Stimulated activated memory B cell treated with anti-CD40 and anti-IgM and Interleukin-4, amounts not matched to agents 10 μg/mL and 1 μg/mL and 100 μg/mL, for 72 hours (primary cell): ENCODE data around the gene SLC4A2.
"Not testable (repeated sequence)": the region's sequence is repeated elsewhere in the genome, so short reads cannot be mapped to it uniquely, and the experiment has no call there.

Experiments
- ATAC-seq: fragments of 150-1000 bp; cut with Tn5 transposase; 2 replicates; pipeline ENCODE4 v1.10.0; 2021
- H3K27ac Mint-ChIP-seq: one replicate; pipeline ENCODE4 v1.8.0; 2022; ENCODE audit warnings: mild to moderate bottlenecking, mixed read lengths
- H3K27me3 Mint-ChIP-seq: one replicate; pipeline ENCODE4 v1.8.0; 2022; ENCODE audit warnings: mixed read lengths
- H3K36me3 Mint-ChIP-seq: one replicate; pipeline ENCODE4 v1.8.0; 2022; ENCODE audit warnings: mixed read lengths
- H3K4me1 Mint-ChIP-seq: one replicate; pipeline ENCODE4 v1.8.0; 2022; ENCODE audit warnings: mixed read lengths
- H3K4me3 Mint-ChIP-seq: one replicate; pipeline ENCODE4 v1.8.0; 2022; ENCODE audit warnings: mild to moderate bottlenecking, moderate library complexity, mixed read lengths
- H3K9me3 Mint-ChIP-seq: one replicate; pipeline ENCODE4 v1.8.0; 2022; ENCODE audit warnings: mixed read lengths

SLC4A2 gene

GRCh38 chr7:151059367-151060112 is at the start of gene SLC4A2:
TSS of gene SLC4A2 (plus strand) at chr7:151059589. CDS start at chr7:151061988, 2,399 bp downstream.
- Mint-ChIP-seq H3K4me3 (peak within 1 kb of the TSS; percentile 88), H3K27ac (peak within 1 kb of the TSS; percentile 86), H3K9me3 (no peaks in the 10 kb centered on the region), H3K27me3 (no peaks in the 10 kb centered on the region), H3K4me1 (peaks cover 46% of the 10 kb centered on the region), H3K36me3 (peaks cover 19% of the 10 kb centered on the region)
- peak; percentile 62 for ATAC-seq

GRCh38 chr7:151010037-151010306 is 49.4 kb upstream of the SLC4A2 start:
- H3K4me1 Mint-ChIP-seq, result peaks cover 44% of the 10 kb centered on the region

GRCh38 chr7:151010307-151011096 is 48.9 kb upstream of the SLC4A2 start:
- Mint-ChIP-seq H3K27me3 (no peaks in the 10 kb centered on the region), H3K9me3 (no peaks in the 10 kb centered on the region), H3K36me3 (no peaks in the 10 kb centered on the region), H3K4me1 (peaks cover 49% of the 10 kb centered on the region), H3K27ac (no peak overlapping the region), H3K4me3 (no peak overlapping the region)
- ATAC-seq, result no peak

More at GRCh38 chr7:151010037-151010306, 49.4 kb upstream of the SLC4A2 start:
- no peak overlapping the region for H3K27ac Mint-ChIP-seq
- H3K27me3 Mint-ChIP-seq, result no peaks in the 10 kb centered on the region
- H3K36me3 Mint-ChIP-seq, result no peaks in the 10 kb centered on the region
- no peaks in the 10 kb centered on the region for H3K9me3 Mint-ChIP-seq
- H3K4me3 Mint-ChIP-seq, result no peak overlapping the region
- ATAC-seq, result no peak

GRCh38 chr7:151011097-151011409 is 48.3 kb upstream of the SLC4A2 start:
- no peak for ATAC-seq
- Mint-ChIP-seq H3K36me3 (no peaks in the 10 kb centered on the region), H3K9me3 (no peaks in the 10 kb centered on the region), H3K27me3 (no peaks in the 10 kb centered on the region), H3K4me1 (peaks cover 52% of the 10 kb centered on the region), H3K4me3 (no peak overlapping the region), H3K27ac (no peak overlapping the region)

GRCh38 chr7:151011616-151012015 is 47.8 kb upstream of the SLC4A2 start:
- H3K4me3 Mint-ChIP-seq, result not testable (repeated sequence)
- peaks cover 52% of the 10 kb centered on the region for H3K4me1 Mint-ChIP-seq

GRCh38 chr7:151012031-151012692 is 47.2 kb upstream of the SLC4A2 start:
- H3K9me3 Mint-ChIP-seq, result no peaks in the 10 kb centered on the region
- ATAC-seq, result no peak
- H3K4me1 Mint-ChIP-seq, result peaks cover 52% of the 10 kb centered on the region
- no peak overlapping the region for H3K27ac Mint-ChIP-seq
- H3K27me3 Mint-ChIP-seq, result no peaks in the 10 kb centered on the region
- no peak overlapping the region for H3K4me3 Mint-ChIP-seq
- no peaks in the 10 kb centered on the region for H3K36me3 Mint-ChIP-seq

More at GRCh38 chr7:151011616-151012015, 47.8 kb upstream of the SLC4A2 start:
- H3K9me3 Mint-ChIP-seq, ATAC-seq, H3K36me3 Mint-ChIP-seq, H3K27me3 Mint-ChIP-seq, H3K27ac Mint-ChIP-seq: not testable (repeated sequence)

- peak overlapping the region; percentile 25 for H3K4me3 Mint-ChIP-seq
- H3K36me3 Mint-ChIP-seq, result no peaks in the 10 kb centered on the region
- H3K27me3 Mint-ChIP-seq, result no peaks in the 10 kb centered on the region
- peaks cover 53% of the 10 kb centered on the region for H3K4me1 Mint-ChIP-seq
- no peak overlapping the region for H3K27ac Mint-ChIP-seq
- H3K9me3 Mint-ChIP-seq, result no peaks in the 10 kb centered on the region
- ATAC-seq, result no peak
Observed at GRCh38 chr7:151012911-151013347, 46.5 kb upstream of the SLC4A2 start.

- peaks cover 2% of the 10 kb centered on the region for H3K27me3 Mint-ChIP-seq
- no peaks in the 10 kb centered on the region for H3K36me3 Mint-ChIP-seq
- ATAC-seq, result no peak
- H3K9me3 Mint-ChIP-seq, result no peaks in the 10 kb centered on the region
- H3K4me3 Mint-ChIP-seq, result peak overlapping the region; percentile 87
- H3K4me1 Mint-ChIP-seq, result peaks cover 53% of the 10 kb centered on the region
- H3K27ac Mint-ChIP-seq, result peak overlapping the region; percentile 88
Observed at GRCh38 chr7:151013356-151013732, 46.0 kb upstream of the SLC4A2 start.

GRCh38 chr7:151013733-151014497 is 45.5 kb upstream of the SLC4A2 start:
- Mint-ChIP-seq H3K4me3 (peak overlapping the region; percentile 87), H3K4me1 (peaks cover 53% of the 10 kb centered on the region), H3K27me3 (peaks cover 7% of the 10 kb centered on the region)

GRCh38 chr7:151014950-151015349 is 44.4 kb upstream of the SLC4A2 start:
- H3K9me3 Mint-ChIP-seq, result no peaks in the 10 kb centered on the region
- no peaks in the 10 kb centered on the region for H3K36me3 Mint-ChIP-seq
- H3K4me3 Mint-ChIP-seq, result peak overlapping the region; percentile 8
- H3K4me1 Mint-ChIP-seq, result peaks cover 58% of the 10 kb centered on the region
- ATAC-seq, result no peak
- peaks cover 18% of the 10 kb centered on the region for H3K27me3 Mint-ChIP-seq
- H3K27ac Mint-ChIP-seq, result peak overlapping the region; percentile 9

More at GRCh38 chr7:151013733-151014497, 45.5 kb upstream of the SLC4A2 start:
- H3K27ac Mint-ChIP-seq, result peak overlapping the region; percentile 88
- no peaks in the 10 kb centered on the region for H3K36me3 Mint-ChIP-seq
- ATAC-seq, result peak; percentile 72
- H3K9me3 Mint-ChIP-seq, result no peaks in the 10 kb centered on the region

- H3K27me3 Mint-ChIP-seq, result peaks cover 28% of the 10 kb centered on the region
- no peak overlapping the region for H3K4me3 Mint-ChIP-seq
- peaks cover 53% of the 10 kb centered on the region for H3K4me1 Mint-ChIP-seq
- H3K27ac Mint-ChIP-seq, result peak overlapping the region; percentile 9
- H3K36me3 Mint-ChIP-seq, result no peaks in the 10 kb centered on the region
- H3K9me3 Mint-ChIP-seq, result no peaks in the 10 kb centered on the region
- ATAC-seq, result no peak
Observed at GRCh38 chr7:151015967-151016366, 43.4 kb upstream of the SLC4A2 start.

- Mint-ChIP-seq H3K9me3 (no peaks in the 10 kb centered on the region), H3K4me1 (peaks cover 50% of the 10 kb centered on the region), H3K27ac (peak overlapping the region; percentile 9), H3K36me3 (no peaks in the 10 kb centered on the region), H3K4me3 (peak overlapping the region; percentile 24), H3K27me3 (peaks cover 33% of the 10 kb centered on the region)
- ATAC-seq, result no peak
Observed at GRCh38 chr7:151016505-151016904, 42.9 kb upstream of the SLC4A2 start.

- Mint-ChIP-seq H3K9me3 (no peaks in the 10 kb centered on the region), H3K27me3 (peaks cover 37% of the 10 kb centered on the region), H3K4me1 (peaks cover 50% of the 10 kb centered on the region), H3K4me3 (no peak overlapping the region), H3K27ac (peak overlapping the region; percentile 9), H3K36me3 (no peaks in the 10 kb centered on the region)
- ATAC-seq, result no peak
Observed at GRCh38 chr7:151016942-151017341, 42.4 kb upstream of the SLC4A2 start.

GRCh38 chr7:151017370-151017952 is 41.9 kb upstream of the SLC4A2 start:
- Mint-ChIP-seq H3K27ac (peak overlapping the region; percentile 36), H3K4me3 (peak overlapping the region; percentile 75), H3K4me1 (peaks cover 45% of the 10 kb centered on the region), H3K27me3 (peaks cover 37% of the 10 kb centered on the region), H3K36me3 (no peaks in the 10 kb centered on the region), H3K9me3 (no peaks in the 10 kb centered on the region)
- ATAC-seq, result no peak
